Islet precursor cell (in vitro differentiated cells): ENCODE measurements around the gene ARID3A.
"Not testable (repeated sequence)": the region's sequence is repeated elsewhere in the genome, so short reads cannot be mapped to it uniquely, and the experiment has no call there.

Experiments
- DNase-seq: peaks from one replicate; pipeline ENCODE4 v3.0.0-alpha.2; 2018

ARID3A gene

DNA sequence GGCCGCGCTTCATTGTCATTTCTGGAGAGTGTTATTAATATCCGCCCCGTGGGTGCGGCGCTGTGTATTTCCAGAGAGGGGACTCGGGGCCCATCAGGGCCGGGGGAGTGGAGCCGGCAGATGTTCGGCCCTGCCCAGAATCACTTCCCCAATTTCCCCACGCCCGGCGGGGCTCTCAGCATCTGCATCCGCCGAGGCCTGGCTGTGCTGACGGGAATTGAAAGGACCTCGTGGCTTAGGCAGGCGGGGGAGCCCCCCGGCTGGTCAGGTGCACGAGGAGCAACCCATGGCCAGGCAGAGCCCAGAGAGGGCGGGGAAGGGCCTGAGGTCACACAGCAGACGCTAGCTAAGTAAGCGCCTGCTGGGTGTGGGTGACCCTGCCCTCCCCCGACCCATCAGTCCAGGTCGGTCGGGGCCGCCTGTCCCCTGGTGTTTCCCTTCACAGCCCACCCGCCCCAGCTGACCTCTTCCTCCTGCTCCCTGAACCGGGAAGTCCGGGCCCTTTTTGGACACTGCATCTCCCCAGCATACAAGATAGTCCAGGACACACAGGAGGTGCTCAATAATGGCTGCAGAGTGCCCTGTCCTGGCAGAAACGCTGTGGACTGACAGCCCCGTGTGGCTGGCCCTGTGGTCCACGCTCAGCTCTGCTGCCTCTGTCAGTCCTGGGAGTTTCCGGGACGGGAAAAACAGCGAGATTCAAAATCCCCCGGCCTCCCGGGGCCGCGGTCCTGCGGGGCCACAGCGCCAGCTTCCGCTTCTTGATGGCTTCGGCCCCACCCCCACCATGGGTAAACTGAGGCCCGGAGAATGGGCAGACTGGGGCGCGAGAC, 22.1 kb downstream of the ARID3A start:
- DNase-seq = peak; percentile 49

DNA sequence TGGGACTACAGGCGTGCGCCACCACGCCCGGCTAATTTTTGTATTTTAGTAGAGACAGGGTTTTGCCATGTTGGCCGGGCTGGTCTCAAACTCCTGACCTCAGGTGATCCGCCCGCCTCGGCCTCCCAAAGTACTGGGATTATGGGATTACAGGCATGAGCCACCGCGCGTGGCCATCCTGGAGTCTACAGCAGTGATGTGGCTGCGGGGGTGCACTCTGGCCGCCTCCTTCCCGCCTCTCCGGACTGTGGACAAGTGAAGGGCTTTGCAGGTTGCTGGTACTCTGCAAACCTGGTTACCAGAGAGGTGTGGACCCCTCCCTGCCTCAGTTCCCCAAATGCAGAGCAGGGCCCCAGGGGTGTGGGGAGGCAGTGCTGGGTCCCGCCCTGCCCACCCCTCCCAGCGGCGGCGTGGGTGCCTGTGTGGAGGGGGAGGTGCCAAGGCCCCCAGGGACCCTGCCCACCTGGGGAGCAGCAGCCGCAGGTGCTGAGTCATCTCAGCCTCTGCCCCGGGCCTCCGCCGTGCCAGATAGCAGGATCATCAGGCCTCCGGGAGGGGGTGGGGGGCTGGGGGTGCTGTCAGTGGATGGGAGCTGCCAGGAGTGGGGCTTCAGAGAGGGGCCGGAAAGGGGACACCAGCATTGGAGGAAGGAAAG, 23.1 kb downstream of the ARID3A start:
- peak; percentile 45 for DNase-seq

DNA sequence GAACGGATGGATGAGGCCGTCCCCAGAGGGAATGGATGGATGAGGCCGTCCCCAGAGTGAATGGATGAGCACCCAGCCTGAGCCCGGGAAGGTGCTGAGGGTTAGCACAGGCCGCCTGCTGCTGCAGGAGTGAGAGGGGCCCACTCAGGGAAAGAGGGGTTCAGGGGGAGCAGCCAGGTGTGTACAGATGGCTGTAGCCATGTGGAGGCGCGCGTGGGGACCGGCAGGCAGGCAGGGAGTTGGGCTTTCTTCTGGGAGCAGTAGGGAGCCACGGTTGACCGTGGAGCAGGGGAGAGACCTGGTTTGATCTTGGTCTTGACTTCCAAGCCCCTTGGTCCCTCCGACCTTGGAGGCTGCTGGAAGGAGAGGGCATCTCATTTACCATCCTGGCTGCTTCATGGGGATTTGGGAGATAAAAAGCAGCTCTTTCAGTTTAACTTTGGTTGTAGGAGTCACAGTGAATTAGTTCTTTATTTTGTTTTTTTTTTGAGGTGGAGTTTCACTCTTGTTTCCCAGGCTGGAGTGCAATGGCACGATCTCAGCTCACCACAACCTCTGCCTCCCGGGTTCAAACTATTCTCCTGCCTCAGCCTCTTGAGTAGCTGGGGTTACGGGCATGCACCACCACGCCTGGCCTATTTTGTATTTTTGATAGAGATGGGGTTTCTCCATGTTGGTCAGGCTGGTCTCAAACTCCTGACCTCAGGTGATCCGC, 24.7 kb downstream of the ARID3A start:
- no peak for DNase-seq

DNA sequence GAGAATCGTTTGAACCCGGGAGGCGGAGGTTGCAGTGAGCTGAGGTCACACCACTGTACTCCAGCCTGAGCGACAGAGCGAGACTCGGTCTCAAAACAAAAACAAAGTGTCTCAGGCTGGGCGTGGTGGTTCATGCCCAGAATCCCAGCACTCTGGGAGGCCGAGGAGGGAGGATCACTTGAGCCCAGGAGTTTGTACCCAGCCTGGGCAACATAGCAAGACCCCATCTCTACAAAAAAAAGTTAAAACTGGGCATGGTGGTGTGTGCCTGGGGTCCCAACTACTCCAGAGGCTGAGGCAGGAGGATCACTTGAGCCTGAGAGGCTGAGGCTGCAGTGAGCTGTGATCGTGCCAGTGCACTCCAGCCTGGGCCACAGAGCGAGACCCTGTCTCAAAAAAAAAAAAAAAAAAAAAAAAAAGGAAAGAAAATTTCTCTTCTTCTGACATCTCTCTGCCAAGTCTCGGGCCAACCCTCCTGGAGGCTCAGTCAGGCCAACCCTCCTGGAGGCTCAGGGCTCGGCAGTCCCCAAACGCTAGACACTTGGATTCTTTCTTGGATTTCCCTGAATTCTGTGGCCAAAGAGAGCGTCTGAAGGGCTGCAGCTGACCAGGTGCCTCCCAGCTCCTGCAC, 26.3 kb downstream of the ARID3A start:
- no peak for DNase-seq

DNA sequence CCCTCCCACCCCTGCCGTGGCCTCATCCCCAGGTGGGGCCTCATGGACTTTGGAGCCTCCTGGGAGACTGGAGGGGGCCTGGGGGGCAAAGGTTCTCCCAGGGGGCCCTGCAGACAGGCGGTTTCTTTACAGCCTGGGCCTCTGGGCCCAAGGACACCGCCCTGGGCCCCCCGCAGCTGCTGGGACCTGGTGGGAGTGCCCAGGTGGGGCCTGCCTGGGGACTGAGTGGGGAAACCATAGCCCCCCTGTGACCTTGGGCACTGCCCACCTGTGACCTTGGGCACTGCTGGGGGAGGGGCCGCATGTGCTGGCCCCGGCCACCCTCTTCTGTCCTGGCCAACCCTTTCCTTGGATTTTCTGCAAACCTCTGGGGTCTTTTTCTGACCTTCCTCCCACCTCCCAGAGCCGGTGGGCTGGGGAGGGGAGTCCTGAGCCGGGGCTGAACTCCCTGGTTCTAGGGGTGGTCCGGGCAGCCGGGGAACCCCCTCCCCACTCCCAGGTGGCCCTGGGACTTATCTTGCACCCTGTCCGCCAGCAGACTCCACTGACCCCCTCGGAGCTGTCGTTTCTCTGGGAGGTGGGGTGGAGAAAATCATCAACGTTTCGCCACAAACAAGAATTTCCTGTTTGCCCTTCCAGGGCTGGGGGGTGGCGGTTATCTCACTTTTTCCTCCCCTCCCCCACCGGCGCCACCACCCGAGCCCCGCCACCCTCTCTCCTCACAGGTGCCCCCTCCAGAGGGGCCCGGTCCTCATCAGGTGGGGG, 27.0 kb downstream of the ARID3A start:
- peak; percentile 79 for DNase-seq

DNA sequence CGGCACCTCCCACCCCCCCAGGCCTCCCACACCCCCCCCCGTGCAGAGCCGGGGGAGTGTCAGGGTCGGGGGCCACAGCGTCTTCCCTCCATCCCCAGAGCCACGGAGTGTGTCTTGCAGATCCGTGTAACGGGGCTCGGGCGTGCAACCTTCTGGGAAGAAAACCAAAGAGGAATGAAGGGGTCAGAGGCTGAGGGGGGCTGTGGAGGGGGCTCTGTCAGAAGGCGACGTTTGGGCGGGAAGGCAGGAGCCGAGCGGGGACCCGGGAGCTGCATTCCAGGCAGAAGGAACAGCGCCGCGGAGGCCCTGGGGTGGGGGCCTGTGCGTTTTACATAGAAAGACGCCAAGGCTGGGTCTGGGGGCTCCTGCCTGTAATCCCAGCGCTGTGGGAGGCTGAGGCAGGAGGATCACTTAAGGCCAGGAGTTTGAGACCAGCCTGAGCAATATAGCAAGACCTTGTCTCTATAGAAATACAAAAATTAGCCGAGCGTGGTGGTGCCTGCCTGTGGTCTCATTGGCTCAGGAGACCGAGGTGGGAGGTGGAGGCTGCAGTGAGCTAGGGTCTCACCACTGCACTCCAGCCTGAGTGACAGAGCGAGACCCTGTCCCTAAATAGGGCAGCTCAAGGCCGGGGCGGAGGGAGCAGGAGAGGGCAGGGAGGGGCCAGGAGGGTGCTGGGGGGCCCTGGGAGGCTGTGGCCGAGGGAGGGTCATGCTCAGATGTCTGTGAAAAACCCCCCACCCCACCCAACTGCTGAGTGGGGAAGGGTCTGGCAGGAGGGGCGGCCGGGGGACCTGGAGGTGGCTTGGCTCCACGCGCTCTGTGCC, 27.8 kb downstream of the ARID3A start:
- DNase-seq = peak; percentile 71

DNA sequence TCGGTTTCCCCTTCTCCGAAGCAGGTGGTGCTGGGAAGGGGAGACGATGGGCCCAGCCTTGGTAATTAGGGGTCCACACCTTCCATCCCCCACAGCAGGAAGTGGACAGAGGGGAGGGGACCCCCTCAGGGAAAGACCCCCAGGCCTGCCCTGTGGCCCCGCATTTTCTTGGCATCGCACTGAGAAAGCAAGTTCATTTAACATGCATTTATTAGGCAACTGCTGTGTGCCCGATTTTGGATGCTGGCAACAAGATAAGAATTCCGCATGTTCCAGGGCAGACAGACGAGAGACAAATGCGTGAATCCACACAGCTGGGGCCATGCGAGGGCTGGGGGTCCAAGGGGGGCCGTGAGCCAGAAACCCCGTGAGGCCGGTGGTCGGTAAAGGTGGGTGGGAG, 28.4 kb downstream of the ARID3A start:
- DNase-seq = no peak

DNA sequence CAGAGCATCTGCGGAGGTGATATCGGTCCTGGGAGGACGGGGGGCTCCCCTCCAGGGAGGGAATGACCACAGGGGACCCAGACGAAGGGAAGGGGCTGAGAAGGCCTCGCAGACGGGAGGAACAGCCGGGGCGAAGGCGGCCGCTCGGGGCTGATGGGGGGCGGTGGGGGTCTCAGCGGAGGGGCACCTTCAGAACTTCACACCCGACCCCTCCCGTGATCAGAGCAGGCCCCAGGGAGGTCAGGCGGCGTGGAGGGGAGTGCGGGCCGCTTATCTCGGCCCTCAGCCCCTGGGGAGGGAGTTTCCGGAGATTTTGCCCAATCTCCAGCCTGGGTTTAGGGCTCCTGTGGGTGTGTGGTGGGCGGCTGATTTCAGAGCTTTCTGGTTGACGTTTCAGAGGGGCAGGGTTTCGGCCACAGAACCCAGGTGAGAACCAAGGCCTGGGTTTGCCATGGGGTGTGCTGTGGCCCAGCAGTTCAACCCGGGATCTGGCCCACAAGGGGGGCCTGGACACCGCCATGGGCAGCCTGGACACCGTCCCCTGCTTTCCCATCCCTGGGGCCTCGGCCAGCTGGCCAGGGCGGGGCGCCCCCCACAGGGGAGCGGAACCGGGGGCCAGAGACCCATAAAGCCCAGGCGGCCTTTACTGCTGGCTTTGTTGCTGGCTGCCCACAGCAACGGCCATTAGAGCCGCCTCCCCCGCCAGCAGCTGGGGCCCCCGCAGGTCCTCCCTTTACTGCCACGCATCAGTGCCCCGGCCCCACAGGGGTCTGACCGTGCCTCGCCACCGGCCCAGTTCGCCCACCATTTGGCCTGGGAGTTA, 29.0 kb downstream of the ARID3A start:
- no peak for DNase-seq

DNA sequence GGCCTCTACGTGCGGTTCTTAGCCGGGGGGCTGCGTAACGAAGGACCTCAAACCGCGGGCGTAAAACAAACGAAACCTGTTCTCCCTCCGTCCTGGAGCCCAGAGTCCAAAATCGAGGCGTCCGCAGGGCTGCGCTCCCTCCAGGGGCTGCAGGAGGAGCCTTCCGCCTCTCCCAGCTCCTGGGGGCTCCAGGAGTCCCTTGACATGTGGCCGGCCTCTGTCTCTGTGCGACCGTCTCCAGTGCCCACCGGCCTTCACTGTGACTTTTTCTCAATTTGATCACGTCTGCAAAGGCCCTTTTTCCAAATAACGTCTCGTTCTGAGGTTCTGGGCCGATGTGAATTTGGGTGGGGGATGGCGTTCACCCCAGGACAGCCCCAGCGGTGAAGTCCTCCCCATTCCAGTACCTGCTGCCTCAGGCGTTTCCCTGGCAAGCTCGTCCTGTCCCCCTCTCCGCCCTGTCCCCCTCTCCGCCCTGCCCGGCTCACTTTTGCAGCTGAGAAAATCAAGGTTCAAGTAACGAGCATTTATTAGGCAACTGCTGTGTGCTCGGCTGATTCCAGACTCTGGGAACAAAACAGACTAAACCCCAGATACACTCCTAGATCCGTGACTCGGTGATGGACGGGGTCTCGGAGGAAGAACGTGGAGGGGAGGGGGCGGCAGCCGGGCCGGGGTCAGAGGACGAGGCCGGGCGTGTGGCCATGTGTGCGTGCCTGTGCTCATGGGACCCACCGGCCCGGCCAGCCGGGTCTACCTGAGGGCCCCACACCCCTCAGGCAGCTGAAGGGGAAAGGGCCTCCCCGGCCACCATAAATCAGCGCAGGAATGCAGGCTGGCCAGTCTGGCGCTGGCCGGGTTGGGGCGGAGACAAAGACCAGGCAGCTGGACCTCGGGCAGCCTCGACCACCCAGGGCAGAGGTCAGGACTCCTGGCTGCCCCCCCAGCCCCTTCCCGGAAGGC, 30.2 kb downstream of the ARID3A start:
- DNase-seq = peak; percentile 98

DNA sequence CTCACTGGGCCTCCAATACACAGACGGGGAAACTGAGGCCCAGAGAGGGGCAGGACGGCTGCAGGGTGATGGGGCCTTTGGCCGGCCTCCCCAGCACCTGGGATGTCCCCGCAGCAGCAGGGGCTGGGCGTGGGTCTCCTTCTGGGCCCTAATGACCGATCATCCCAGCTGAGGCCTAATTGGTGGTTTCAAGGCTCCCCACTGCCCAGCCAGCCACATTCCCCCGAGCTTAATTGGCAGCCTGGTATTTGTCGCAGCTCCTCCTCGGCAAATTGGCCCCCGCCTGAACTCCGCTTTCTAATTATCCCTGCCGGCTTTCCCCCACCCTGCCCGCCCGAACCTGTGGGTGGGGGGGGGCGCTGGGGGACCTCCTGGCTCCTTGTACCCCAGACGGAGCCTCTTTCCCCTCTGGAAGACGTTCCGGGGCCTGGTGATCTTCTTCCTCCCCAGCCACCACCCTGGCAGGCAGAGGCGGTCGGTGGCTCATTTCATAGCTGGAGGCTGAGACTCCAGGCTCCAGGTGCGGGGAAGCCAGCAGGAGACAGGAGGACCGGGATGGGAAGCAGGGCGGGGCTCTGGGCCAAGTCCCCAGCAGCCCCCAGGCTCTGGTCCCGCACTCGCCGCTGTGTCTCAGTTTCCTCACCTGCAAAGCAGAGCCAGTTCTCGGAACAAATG, 31.1 kb downstream of the ARID3A start:
- peak; percentile 98 for DNase-seq

DNA sequence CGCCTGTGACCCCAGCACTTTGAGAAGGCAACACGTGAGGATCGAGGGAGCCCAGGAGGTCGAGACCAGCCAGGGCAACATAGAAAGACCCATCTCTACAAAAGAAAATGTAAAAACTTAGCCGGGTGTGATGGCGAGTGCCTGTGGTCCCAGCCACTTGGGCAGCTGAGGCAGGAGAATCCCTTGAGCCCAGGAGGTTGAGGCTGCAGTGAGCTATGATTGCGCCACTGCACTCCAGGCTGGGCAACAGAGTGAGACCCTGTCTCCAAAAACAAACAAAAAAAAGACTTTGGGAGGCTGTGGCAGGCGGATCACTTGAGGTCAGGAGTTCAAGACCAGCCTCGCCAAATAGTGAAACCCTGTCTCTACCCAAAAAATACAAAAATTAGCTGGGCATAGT, 31.7 kb downstream of the ARID3A start:
- DNase-seq = not testable (repeated sequence)

DNA sequence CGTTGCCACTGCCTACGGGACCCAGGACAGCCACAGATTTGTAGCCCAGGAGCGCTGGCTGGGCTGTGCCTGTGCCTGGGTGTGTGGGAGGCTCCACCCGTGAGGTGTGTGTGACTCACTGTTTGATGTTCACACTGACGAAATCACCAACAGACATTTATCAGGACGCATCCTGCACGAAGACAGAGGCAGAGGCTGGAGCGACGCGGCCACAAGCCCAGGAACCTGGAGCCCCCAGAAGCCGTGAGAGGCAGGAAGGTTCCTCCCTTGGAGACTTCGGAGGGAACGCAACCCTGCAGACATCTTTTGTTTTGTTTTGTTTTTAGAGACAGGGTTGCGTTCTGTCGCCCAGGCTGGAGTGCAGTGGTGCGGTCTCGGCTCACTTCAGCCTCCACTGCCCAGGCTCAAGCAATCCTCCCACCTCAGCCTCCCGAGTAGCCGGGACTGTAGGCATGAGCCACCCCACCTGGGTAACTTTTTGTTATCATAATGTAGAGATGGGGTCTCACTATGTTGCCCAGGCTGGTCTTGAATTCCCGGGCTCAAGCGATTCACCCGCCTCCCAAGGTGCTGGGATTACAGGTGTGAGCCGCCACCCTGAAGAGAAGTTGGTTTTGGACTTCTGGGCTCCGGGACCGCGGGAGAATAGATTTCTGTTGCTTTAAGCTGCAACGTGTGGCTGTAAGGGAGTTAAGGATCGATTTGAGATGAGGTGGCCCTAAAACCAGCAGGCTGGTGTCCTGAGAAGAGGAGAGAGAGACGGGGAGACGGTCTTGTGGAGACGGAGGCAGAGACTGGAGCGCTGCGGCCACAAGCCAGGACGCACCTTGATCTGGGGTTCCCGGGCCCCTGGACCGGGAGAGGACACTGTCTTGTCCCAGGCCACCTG, 33.4 kb downstream of the ARID3A start:
- DNase-seq = peak; percentile 77

DNA sequence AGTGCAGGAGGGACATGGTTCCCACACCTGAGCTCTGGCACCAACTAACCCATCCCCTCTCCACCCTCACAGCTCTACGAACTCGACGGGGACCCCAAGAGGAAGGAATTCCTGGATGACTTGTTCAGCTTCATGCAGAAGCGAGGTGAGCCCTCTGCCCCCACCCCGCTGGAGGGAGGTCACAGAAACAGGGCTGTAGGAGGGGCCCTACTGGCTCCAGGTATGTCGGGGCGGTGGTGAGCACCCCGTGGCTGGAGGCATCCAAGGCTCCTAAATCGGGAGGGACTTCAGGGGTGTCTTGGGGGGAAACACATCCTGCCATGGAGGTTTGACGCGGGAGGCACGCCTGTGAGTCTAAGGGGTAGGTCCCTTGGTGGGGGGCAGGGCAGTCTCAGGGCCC, 34.2 kb downstream of the ARID3A start:
- DNase-seq = peak; percentile 67

DNA sequence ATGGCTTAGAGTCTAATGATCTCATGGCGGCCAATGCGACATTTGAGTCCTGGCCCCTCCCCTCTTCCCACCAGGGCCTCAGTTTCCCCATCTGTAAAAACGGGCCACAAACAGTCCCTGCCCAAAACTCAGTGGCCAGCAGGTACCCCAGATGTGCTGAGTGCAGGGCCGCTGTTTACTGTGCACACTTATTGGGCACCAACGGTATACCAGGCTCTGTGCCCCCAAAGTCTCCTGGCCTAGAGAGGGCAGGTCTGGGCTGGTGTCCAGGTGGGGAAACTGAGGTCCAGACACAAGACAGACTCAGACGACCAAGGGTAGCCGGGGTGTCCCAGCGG, 34.7 kb downstream of the ARID3A start:
- DNase-seq = no peak

DNA sequence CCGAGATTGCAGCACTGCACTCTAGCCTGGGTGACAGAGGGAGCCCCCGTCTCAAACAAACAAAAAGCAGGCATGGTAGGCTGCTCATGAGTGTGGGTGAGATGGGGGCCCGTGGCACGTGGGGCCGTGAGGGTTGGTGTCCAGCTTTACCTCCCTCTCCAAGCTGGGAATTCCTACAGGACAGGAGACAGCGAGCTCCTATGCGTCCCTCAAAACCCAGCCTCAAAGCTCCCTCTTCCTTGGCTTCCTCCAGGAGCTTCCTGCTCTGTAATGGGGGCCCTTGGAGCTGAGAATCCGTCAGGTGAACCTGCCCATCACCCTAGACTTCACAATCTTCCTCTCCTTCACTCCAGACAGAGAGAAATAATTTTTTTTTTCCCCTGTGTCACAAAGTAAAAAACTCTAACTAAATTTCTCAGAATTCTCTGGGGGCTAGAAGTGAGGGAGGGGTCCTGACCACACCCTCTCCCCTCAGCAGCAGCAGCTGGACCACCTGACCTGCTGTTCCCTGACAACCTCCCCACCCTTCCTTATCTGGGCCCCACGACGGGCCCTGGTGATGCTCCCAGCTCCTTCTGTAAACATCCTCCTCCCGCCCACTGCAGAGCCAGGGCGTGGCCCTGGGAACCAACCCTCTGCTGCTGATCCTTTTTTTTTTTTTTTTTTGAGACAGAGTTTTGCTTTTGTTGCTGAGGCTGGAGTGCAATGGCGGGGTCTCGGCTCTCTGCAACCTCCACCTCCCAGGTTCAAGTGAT, 36.2 kb downstream of the ARID3A start:
- DNase-seq = no peak

DNA sequence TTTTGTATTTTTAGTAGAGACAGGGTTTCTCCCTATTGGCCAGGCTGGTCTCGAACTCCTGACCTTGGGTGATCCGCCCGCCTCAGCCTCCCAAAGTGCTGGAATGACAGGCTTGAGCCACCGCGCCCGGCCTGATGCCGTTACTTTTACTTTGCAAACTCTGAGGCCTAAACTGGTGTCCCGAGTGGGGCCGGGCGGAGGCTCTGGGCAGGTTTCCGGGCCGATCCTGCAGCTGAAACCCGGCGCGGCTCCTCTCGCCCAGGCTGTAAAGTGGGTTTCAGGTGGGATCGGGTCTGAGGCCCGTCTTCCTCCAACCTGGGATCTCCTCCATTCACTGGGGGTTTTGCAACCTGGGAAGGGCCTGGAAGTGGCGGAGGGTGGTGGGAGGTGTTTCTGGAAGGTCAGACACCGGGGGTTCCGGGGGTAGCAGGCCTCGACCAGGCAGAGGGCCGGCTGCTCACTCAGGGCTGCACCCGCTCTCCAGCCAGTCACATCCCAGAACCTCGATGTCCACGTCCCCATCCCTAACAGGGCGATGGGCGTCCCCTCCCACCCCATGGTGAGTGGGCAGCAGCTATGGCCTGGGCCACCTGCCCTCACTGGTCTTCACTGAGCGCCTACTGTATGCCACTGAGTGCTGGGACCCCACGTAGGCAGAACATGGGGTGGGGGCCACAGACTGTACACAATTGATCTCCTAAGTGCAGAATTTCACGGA, 37.0 kb downstream of the ARID3A start:
- DNase-seq = no peak
